ENCODE results near the gene OR1F1. TPM values are rescaled to one million over a fixed set of nuclear protein-coding genes. Genes with fewer than 3 reads are reported as not detected.
A peak's percentile ranks its signal among the peaks of the same experiment; 100 is the strongest.

Gene OR1F1
- total and polyA plus RNA-seq, 9 of the 15 experiments (the other 6 are each of a cell fraction or from before 2014, with no cell fraction given) = 0.15 to 0.61 (median 0.35) TPM; not detected in 3

- peak; percentile 90 for TF ChIP-seq MGA (IDR thresholded peaks at IDR 0.05)
- no peak for TF ChIP-seq ZNF175 (CRISPR knock-in tag; IDR thresholded peaks at IDR 0.05; ENCODE audit: low read depth)
- TF ChIP-seq ZBTB7A (IDR thresholded peaks at IDR 0.05; ENCODE audit: borderline replicate concordance, control insufficient read depth, low read depth, low read length) = peak; percentile 77; the same call in 1 of the 2 replicates
- TF ChIP-seq FOXA3 (CRISPR knock-in tag; conservative IDR thresholded peaks at IDR 0.05 in 1 of 2, IDR thresholded peaks at IDR 0.05 in 1 of 2) = 0 out of 4 replicates have a peak, but pooled peaks of 1 of the 2 experiments have one; percentile 20
- peak in 1 of 3 experiments; percentile 21; a peak in 1 of 6 replicates for TF ChIP-seq ZBTB11 (CRISPR knock-in tag; IDR thresholded peaks at IDR 0.05)
- no peak for TF ChIP-seq TCF7 (IDR thresholded peaks at IDR 0.05; ENCODE audit: borderline replicate concordance)
- no peak for TF ChIP-seq NUFIP1 (IDR thresholded peaks at IDR 0.05; ENCODE audit: partially characterized antibody)
- TF ChIP-seq ZNF436 (CRISPR knock-in tag; IDR thresholded peaks at IDR 0.05) = no peak
- TF ChIP-seq ZNF583 (CRISPR knock-in tag; IDR thresholded peaks at IDR 0.05) = no peak
- no peak for TF ChIP-seq NELFE (IDR thresholded peaks at IDR 0.05; ENCODE audit: insufficient read depth, insufficient read length)
Measured at GRCh38 chr16:3182608-3183444, 5.2 kb upstream of the OR1F1 start (continued).
